GM12873 (cell line): ENCODE results near the gene ICAM3.

Source experiments
- CTCF ChIP-seq: IDR thresholded peaks from 2 replicates; pipeline ENCODE4 v1.5.1; 2012; ENCODE audit warnings: low read depth, mild to moderate bottlenecking, moderate library complexity, low read length, control low read depth; ENCODE audit not compliant: insufficient read depth; ENCODE audit errors: missing control alignments

The ICAM3 gene

GRCh38 chr19:10339380-10339960 lies at the start of gene ICAM3:
ICAM3 (minus strand) TSS chr19:10339624; CDS start chr19:10339614, 10 bp downstream.
- TF ChIP-seq CTCF, result no peak

DNA sequence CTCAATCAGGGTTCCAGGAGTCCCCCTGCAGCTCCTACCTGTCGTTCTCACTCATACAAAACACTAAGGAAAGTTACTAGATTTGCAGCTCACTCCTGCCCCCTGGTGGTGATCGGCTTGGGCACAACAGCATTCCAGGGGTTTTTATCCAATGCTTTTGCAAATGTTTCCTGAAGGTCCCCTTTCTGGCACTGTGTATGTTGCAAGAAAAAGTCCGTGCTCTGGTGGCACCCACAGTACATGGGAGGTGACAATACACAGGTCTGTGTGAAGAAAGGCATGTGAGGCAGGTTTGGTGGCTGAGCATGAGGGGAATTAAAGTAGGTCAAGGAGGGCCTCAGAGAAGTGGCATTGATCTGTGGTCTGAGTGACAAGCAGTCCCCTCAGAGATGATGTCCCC lies 49.5 kb upstream of the ICAM3 start:
- TF ChIP-seq CTCF, result peak; percentile 94

- TF ChIP-seq CTCF, result peak; percentile 9
These were observed 45.2 kb upstream of the ICAM3 start for GRCh38 chr19:10384580-10384979.

DNA sequence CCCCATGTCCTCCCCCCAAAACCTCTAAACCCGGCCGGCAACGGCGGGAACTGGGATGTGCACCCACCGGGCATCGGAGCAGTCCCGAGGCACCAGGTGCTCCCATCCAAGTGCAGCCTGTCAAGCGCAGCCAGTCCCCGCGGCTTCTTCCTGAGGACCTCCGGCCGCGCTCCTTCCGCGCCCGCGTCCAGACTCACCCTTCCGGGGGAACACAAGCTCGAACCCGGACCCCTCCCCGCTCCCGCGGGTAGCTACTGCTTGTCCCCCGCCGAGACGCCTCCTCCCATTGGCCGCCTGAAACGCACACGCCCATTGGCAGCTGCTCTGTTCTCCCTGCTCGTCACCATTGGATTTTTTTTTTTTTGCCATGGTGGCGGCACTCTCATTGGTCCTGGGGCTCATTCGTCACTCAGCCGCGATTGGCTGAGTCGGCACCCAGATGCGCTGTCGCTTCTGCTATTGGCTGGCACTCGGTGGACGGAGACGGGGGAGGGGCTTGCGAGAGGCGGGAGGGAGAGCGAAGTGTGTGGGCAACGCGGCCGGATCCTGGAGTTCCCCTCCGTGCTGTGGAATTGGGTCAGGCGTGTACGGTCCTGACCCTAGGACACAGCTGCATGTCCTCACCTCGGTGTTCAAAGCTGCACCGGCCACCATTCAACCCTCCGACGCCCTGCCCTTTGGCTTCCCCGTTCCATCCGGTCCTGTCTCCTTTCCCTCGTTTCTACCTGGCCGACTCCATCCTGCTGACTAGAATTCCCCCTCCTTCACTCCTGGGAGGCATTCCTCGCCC lies 41.1 kb upstream of the ICAM3 start, which contains the start of gene TYK2:
Gene TYK2 (minus strand): TSS at position 260 of the 790 bp plus-strand sequence. CDS start 2,166 bp downstream, outside the sequence.
- no peak for TF ChIP-seq CTCF

- no peak for TF ChIP-seq CTCF
These were observed 40.5 kb upstream of the ICAM3 start for GRCh38 chr19:10379880-10380312.

DNA sequence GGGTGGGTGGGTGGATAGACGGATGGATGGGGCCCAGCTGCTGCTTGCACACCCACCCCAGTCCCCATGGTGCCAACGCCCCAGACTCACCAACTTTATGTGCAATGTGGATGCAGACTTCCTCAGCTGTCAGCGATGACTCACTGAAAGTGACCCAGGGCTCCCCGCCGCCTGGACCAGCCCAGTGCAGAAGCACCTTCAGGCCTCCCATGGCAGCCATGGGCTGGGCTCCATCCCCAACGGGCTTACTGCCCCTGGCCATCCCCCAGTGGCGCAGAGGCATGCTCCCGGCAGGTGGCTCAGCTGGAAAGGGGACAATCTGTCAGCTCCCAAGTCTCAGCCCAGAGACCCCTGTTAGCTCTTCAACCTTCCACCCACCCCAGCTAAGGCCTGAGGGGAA lies 38.7 kb upstream of the ICAM3 start:
- TF ChIP-seq CTCF, result no peak

GRCh38 chr19:10374931-10375330 lies 35.5 kb upstream of the ICAM3 start:
- TF ChIP-seq CTCF, result no peak
